Skin of body (tissue), 2 donors: ENCODE results near the gene PSMG4. TPM values are rescaled to one million over a fixed set of nuclear protein-coding genes. Genes with fewer than 3 reads are reported as not detected.

Experiments
- DNase-seq: peaks from one replicate; lab custom pipeline; 2025; lab: John Stamatoyannopoulos, UW
- total RNA-seq: library from RNA; depleted of rRNA; stranded (reverse); fragments of >200 nt; gene quantifications from one replicate; pipeline ENCODE4 v1.2.3, GENCODE V29; 2014

Gene PSMG4
- total RNA-seq, 1 donor from 2014 or later = 11.9 TPM

DNA sequence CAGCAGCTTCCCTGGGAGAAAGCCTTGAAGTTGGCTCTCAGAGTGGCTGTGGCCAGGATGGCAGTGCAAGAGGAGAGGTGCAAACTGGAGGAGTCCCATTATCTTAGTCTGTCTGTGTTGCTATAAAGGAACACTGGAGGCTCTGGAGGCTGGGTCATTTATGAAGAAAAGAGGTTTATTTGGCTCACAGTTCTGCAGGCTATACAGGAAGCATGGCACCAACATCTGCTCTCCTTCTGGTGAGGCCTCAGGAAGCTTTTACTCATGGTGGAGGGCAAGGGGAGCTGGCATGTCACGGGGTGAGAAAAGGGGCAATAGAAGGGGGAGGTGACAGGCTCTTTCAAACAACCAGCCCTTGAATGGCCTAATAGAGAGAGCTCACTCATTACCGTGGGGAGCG, 47.1 kb downstream of the PSMG4 start:
- DNase-seq = no peak

DNA sequence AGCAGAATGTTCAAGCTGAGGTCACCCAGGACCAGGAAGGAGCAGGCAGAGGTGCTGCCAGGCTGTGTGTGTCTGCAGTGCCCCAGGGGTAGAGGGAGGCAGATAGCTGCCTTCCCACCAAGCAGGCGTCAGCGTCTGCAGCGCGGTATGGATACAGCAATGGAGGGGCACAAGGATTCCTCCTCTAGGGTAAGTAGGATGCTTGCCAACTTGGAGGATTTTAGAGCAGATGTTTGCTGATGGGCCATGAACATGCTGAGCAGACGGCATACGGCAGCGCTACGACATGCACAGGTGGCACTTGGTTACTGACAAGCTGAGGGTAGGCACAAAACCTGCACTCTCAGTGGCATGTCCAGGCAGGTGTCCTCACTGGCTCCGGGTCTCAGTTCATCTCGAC, 48.1 kb downstream of the PSMG4 start:
- no peak for DNase-seq

DNA sequence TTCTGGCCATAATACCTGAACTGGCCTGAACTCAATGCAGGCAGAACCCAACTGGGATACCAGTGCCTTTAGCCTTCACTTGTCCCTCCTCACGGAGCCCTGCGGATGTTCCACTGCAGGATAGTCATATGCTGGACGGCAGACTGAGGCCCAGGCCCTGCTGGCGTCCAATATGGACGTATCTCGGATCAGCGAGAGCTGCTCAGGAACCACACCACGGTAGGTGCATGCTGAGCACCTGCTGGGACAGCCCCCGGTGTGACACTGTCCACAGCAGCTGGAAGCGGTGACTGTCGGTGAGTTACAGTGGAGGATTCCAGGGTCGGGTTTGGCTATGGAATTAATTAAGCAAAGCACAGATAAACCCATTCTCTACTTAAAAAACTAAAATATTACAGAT, 48.7 kb downstream of the PSMG4 start:
- no peak for DNase-seq

DNA sequence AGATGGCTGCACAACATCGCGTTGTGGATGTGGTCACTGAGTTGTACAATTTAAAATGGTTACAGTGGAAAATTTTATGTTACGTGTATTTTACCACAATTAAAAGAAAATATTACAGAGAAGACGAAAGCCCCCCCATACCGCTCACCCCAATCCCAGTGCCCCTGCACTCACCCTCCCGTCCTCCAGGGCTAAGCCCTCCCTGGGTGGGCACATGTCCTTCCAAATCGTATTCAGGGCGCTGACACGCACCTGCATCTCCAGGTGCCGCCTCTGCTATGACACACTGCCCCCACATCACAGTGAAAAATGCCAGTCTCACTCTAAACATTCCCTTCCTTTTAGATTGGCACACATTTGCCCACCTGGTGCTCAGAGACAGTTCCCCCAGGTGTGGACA, 49.4 kb downstream of the PSMG4 start:
- DNase-seq = no peak

DNA sequence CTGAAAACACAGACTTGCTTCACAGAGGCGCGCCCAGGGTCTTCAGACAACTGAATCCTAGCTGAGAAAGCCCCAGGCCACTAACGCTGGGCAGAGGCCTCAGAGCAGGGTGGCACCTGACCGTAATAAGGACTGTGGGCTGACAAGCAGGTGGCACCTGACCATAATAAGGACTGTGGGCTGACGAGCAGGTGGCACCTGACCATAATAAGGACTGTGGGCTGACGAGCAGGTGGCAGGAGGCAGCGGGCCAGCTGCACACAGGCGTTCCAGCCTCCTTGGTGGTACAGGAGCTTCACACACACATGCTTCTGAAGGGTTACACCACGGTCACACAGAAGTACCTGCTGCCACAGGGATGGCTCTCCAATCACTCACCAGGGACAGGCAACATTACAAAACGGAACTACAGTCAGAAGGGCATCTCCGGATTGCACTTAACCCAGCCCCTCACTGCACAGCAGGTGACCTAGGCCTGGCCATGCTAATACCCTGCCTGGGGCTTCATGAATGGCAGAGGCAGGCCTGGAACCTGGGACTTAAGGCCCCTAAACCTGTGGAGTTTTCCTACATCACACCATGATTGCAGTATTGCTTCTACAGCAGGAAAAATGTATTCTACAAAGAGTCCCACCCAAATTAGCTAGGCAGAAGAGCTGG, 50.8 kb downstream of the PSMG4 start:
- DNase-seq = no peak

DNA sequence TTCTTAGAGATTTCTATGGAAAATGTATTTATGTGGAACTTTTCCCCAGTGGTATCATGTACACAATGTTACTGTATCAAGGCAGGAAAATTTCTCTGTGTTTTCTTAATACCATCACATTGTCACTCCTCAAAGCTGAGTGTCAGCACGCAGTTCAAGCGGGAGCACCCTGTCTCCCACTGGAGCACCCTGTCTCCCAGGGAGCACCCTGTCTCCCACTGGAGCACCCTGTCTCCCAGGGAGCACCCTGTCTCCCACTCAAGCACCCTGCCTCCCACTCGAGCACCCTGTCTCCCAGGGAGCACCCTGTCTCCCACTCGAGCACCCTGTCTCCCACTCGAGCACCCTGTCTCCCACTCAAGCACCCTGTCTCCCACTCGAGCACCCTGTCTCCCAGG, 51.3 kb downstream of the PSMG4 start:
- no peak for DNase-seq

DNA sequence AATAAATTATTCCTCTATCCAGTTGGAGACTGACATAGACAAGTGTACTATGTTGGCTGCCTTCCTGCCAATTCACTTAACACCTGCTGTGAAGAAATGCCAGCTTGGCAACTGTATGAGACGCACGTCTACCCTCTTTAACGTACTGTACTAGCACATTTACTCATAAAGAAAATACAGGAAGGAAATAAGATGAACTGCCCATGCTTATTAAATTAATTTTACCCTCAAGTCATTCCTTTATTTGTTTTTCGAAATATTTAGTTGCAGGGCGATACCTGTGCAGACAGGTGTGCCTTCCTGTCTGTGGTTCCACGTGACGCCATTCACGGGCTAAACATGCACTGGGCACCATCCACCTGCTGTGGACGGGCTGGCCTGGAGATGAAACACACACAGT, 52.0 kb downstream of the PSMG4 start:
- no peak for DNase-seq

DNA sequence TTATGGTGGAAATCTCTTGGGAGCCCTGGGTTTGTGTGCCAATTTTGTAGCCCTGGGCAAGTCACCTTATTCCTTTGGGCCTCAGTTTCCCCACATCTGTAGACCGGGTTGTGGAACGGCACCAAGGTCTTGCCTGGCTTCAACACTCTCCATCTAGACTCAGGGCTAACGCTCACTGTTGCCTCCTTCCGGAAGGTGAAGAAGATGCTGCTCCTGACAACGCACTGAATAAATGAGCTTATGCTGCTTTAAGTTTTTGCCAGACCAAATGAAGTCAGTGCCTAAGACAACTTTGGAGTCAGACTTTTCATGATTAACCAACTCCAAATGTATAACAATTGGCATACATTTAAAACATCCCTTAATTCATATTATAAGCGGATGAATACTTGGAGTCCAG, 53.1 kb downstream of the PSMG4 start:
- no peak for DNase-seq

DNA sequence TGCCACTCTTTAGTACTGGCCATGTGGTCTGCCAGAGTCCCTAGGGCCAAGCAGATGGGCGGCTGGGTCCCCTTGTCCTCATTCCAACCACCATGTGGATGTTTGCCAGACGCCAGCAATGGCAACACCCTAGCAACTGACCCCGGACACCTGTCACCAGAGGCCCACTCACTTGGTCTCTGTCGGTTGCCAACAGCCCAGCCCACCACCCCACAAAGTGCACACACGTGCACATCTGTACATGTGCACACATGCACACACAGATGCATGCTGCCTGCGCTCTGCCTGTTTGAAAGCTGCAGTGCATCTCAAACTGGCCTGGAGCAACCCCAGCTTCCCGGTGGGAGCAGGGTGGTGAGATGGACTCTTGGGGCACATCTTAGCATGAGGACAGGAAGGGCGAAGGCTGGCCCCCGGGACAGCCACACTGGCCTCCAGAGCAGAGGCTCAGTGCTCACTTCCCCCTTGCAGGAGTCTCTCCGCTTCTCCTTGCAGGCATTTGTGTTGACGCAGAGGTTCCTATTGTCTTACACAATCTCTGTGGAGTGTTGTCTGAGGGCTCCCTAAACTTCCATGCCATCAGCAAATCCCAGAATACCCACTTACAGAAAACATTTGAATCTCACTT, 54.0 kb downstream of the PSMG4 start:
- DNase-seq = no peak

DNA sequence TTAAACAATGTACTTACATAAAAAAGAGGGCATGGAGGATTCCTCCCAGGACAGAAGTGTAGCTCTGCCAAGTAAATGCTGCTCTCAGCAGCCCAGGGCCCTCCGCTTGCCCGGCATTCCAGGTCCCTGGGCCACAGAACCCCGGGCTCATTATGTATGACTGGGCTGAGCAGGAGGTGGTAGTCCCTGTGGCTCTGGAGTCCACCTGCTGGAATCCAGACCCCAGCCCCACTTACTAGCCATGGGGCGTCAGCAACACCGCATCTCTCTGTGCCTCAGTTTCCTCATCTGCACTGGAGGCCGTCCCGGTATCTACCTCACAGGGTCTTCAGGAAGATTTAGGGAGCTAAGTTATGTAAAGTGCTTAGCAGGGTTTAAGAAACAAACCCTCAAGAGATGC, 55.4 kb downstream of the PSMG4 start:
- no peak for DNase-seq

DNA sequence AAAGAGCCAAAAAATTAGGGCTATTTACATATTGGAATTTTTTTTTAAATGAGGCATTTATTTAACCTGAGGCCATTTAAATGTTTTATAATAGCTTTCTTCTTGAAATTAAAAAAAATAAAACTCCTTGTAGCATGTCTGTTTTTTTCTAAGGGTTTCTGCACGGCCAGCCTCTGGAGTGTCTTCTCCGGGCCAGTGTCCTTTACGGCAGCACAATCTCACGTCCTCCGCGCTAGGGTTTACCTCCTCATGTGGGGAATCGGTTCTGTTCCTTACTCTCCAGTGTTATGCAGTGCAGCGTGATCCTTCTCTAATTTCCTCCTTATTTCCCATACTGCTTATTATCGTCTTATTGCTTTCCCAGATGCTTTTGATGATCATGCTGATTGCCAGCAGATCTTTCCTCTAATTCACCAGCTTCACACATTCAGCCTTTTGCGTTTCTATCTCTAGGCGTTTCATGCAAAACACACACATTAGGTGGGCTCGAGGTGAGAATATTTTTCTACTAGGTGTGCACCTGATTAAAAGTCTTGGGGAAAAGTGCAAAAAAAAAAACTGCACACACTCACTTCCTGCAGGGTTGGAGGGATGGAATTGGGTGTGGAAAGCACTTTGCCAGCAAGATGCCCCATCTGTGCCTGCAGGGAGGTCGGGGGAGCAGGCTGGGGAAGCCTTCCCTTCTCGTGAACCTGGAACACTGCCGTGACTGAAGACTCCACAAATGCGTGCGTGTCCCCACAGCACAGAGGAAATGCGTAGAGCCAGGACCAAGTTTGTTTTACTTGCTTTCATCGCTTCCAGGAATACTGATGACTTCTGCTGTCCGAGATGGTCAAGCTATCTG, 56.1 kb downstream of the PSMG4 start:
- DNase-seq = no peak

DNA sequence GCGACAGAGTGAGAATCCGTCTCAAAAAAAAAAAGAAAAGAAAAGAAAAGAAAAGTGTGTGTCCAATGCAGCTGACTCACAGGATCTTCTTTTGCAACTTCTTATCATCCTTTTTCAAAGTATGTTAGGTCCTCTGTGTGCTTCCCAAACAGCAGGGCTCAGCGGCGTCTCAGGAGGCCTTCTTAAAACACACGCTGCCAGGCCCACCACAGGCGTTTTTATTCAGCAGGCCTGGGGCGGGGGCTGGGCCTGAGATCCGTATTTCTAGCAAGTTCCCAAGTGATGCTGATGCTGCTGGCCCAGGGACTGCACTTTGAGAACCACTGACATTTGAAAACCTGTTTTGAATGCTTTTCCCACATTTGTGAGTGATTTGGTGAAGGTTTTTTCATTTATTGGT, 57.1 kb downstream of the PSMG4 start:
- no peak for DNase-seq

DNA sequence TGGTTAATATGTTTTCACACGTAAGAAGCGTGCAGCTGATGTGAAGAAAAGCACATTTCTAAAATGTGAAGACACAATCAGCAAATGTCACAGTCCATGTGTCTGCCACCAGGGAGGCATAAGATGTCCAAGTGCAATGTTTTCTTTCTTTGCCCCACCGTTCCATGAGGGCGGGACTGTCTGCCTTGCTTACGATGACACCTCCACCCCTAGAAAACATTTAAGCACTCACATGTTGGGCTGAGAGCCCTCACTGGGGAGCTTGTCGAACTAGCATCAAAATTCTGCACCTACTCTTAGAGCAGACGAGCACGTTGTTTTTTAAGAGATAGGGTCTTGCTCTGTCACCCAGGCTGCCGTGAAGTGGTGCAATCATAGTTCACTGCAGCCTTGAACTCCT, 57.6 kb downstream of the PSMG4 start:
- no peak for DNase-seq

DNA sequence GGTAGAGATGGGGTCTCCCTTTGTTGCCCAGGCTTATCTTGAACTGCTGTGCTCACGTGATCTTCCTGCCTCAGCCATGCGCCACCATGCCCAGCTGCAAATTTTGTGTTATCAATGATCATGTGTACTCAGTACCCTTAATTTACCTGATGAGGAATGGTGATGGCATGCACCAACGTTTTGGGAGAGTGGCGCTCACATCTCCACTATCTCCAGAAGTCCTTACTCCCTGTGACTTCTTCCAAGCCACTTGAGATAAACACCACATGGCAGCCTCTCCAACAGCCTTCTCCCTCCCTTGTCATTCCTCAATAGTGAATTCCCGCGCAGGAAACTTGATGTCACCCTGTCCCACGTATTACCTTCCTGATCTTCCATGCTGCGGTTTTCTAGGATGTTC, 58.1 kb downstream of the PSMG4 start:
- no peak for DNase-seq

Other genes with a start within 250 kb of the PSMG4 start
- gene RIPK1, start 190.5 kb upstream of the PSMG4 start, total RNA-seq = 14.3 TPM
- 13.7 TPM for gene BPHL, start 140.2 kb upstream of the PSMG4 start, total RNA-seq
- 65.4 TPM for gene TUBB2A, start 101.4 kb upstream of the PSMG4 start, total RNA-seq
- gene TUBB2B, start 31.3 kb upstream of the PSMG4 start, total RNA-seq = 17.8 TPM
- 11.8 TPM for gene SLC22A23, start 198.1 kb downstream of the PSMG4 start, total RNA-seq